DLD1 (cell line): ENCODE measurements around the gene LOC101059915.
"Not testable (repeated sequence)": the region's sequence is repeated elsewhere in the genome, so short reads cannot be mapped to it uniquely, and the experiment has no call there.

ENCODE experiments used
- in situ Hi-C: cut with HindIII; loops from 2 replicates; pipeline ENCODE4 v1.10.0; 2017; ENCODE audit warnings: low sequenced_read_pairs

LOC101059915 gene

GRCh38 chrX:71638409-71638808, 28.9 kb upstream of the LOC101059915 start:
- in situ Hi-C loops = no loop called here

DNA sequence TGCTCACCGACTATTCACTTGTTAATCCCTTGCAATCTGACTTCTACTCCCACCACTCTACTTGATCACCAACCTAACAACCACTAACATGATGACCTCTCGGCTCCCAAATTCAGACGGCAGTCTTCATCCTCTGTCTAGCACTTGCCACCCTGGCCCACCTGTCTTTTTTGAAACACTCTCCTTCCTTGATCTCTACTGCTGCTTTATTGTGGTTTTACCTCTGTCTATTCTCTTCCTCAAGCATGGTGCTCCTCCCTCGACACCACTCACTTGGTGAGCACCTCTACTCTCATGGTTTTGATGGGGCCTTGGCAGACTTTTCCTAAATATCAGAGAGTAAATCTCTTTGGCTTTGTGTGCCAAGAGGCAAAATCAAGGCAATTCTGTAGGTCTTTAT, 27.3 kb upstream of the LOC101059915 start:
- in situ Hi-C loops = no loop called here

GRCh38 chrX:71644406-71644805, 22.9 kb upstream of the LOC101059915 start:
- in situ Hi-C loops = not testable (repeated sequence)

DNA sequence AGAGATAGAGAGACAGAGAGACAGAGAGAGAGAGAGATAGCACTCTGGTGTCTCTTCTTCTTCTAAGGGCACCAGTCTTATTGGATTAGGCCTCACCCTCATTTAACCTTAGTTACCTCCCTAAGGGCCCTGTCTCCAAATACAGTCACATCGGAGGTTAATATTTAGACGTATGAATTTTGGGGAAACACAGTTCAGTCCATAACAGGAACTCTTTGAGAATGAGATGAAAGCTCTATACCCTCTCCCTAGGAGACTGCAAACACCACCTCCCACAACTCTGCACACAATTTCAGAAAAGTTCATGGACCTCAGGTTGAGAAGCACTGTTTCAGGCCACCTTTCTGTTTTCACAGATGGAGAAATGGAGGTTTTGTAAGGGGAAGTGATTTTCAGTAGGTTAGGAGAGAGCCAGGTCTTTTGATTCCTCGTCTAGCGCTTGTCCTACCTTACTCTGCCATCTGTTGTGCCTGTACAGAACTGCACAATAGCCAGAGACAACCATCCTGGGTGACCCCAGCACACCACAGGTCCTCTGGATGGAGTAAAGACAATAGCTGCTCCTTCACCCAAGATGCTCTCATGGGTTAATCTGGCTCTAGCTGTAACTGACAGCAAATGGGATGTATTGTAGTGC, 16.9 kb upstream of the LOC101059915 start:
- in situ Hi-C loops = no loop called here

DNA sequence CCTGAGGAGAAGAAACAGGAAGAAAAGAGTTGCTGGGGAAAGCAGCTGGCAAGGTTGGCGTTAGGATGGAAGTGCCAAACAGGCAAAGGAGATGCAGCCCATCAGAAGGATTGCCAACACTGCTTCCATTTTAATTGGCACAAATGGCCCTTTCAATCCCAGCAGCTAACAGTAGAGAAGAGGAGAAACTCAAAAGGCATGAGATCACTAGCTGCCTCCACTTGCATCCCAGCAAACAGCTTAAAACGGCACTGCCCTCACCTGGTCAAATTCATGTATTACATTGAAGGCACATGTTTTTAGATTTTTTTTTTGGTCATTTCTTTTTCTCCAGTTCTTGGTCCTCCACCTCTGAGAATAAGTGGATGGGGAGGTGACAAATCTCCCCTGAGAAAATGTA, 14.9 kb upstream of the LOC101059915 start:
- in situ Hi-C loops = no loop called here

- in situ Hi-C loops = no loop called here
These were observed 14.0 kb upstream of the LOC101059915 start for GRCh38 chrX:71653344-71653743.

DNA sequence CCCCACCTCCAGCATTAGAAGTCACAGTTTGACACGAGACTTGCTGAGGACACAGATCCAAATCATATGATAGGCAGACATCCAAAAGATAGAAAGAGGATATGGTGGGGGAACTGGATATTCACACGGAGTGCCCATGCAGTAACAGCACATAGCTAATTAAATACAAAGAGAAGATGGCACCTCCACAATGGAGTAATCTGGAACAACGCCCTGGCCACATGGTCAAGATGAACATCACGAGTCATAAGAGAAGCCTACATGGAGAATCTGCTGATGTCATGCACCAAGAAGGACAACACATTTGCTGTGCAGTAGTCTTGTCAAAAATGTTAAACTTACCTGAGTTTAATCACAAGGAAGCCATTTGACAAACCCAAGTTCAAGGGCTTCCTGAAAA, 10.1 kb upstream of the LOC101059915 start:
- in situ Hi-C loops = no loop called here

DNA sequence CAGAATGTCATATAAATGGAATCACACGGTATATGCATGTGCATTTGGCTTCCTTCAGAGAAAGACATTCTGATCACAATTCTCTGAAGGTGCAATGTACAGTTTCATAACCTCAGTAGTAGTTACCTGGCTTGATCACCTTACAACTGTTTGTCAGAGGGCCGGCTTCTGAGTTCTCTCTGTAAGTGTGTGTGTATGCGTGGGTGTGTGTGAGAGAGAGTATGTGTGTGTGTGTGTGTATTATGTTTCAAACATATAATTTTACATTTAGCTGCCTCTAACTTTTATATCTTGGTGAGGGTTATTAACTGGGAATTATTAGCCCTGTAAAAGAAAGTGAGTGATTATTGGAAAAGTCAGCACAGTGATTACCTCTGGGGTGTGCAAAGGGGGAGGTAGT, 8.0 kb upstream of the LOC101059915 start:
- in situ Hi-C loops = no loop called here

GRCh38 chrX:71659959-71660358, 7.4 kb upstream of the LOC101059915 start:
- in situ Hi-C loops = no loop called here

- in situ Hi-C loops = no loop called here
These were observed 6.6 kb upstream of the LOC101059915 start for GRCh38 chrX:71660562-71661416.

GRCh38 chrX:71661919-71662318, 5.4 kb upstream of the LOC101059915 start:
- in situ Hi-C loops = no loop called here

GRCh38 chrX:71662654-71663053, 4.7 kb upstream of the LOC101059915 start:
- in situ Hi-C loops = not testable (repeated sequence)

DNA sequence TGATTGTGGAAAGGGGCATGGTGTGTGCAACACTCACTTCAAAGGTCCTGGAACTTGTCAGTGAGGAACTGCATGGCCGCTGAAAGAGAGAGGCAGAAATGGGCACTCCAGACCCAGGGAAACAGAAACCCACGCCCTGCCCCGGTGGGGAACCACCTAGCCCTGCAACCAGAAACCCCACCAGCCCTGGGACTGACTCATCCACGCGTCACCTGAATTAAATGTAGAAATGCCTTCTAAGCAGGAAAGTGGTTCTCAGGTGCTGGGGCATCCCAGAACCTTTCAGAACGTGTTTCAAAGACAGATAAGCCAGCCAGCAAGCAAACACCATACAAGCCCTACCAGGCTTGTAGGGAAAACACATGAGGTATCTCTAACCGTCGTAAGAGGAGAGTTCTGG, 4.1 kb upstream of the LOC101059915 start:
- in situ Hi-C loops = not testable (repeated sequence)

DNA sequence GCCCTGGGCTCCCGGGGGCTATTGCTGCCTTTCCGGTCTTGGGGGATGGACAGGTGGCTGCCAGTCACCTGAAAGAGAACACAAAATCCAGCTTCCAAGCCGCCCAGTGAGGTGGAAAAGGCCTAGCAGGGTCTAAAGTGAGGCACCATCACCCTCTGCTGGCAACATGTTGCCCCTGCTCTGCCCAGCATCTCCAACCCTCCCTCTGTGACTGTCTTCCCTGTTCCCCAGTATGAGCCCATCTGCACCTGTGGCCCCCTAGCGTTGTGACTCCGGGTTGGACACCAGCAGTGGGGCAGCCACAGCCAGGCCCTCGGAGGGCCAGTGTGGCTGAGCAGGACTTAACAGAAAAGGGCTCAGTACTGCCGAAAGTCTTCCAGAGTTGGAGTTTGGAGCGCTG, 3.1 kb upstream of the LOC101059915 start:
- in situ Hi-C loops = not testable (repeated sequence)

DNA sequence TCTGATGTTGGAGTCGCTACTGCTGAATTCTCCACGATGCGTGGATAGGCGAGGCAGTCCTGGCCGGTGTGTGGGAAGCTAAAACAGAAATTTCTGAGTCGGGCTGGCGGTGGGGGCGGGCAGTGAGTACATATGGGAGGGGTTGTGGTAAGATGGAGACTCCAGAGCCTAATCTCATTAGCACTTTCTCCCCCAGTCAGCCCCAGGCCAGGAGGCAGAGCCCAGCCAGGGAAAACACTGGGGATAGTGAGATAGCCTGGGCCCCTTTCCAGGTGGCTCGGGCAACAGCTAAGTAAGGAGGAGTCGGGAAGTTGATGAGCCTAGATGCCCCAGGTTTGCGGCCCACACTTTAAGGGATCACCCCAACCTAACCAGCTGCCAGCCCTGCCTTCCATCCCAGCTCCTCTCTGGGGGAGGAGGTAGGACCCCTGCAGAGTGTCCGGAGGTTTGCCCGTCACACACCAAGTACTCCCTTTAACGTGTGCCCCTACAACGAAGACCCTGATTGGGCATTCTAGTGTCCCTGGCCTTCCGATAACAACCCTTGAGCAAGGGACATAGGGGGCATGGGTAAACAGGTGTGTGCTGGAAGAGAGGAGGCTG, 2.4 kb upstream of the LOC101059915 start:
- in situ Hi-C loops = no loop called here

- in situ Hi-C loops = no loop called here
These were observed 1.6 kb upstream of the LOC101059915 start for GRCh38 chrX:71665747-71666146.

- in situ Hi-C loops = no loop called here
These were observed 814 bp upstream of the LOC101059915 start for GRCh38 chrX:71666240-71667223.

DNA sequence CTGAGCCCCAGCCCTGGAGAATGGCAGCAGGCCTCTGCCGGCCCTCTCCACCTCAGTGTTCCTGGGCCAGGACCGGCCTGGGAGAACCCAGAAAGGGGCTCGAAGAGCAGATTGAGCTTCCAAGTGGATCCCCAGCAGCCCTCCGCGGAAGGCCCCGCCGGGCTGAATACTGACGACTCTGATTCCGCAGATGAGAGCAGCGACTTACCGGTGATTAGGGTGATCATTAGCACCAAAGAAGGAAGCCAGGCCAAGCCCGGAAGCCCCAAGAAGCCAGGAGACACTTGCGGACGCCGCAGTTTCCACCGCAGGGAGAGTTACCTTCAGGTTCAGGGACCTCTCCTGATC, 876 bp downstream of the LOC101059915 start:
- in situ Hi-C loops = no loop called here

DNA sequence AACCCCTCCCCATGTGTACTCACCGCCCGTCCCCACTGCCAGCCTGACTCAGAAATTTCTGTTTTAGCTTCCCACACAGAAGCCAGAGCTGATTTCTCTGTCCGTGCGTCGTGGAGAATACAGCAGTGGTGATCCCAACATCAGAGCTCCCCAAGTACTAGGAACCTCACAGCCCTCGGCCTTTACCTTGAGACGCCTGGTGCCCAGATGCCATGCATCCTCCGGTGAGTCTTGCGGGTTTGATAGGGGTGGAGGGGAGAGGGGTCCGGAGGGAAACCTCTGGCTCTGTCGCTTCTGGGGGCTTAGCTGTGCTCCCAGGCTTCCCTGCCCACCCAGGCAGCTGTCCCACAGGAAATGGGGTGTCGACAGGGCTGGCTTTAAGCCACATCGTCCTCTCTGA, 2.1 kb downstream of the LOC101059915 start:
- in situ Hi-C loops = no loop called here

GRCh38 chrX:71669947-71670346, 2.6 kb downstream of the LOC101059915 start:
- in situ Hi-C loops = not testable (repeated sequence)
